ENCODE data around the gene LDLRAD4.

Gene LDLRAD4

GRCh38 chr18:13574355-13574754 is 355.8 kb downstream of the LDLRAD4 start:
- no peak for DNase-seq (ENCODE audit: low read depth)

GRCh38 chr18:13574761-13575160 is 356.2 kb downstream of the LDLRAD4 start:
- no peak for DNase-seq (ENCODE audit: low read depth)

DNA sequence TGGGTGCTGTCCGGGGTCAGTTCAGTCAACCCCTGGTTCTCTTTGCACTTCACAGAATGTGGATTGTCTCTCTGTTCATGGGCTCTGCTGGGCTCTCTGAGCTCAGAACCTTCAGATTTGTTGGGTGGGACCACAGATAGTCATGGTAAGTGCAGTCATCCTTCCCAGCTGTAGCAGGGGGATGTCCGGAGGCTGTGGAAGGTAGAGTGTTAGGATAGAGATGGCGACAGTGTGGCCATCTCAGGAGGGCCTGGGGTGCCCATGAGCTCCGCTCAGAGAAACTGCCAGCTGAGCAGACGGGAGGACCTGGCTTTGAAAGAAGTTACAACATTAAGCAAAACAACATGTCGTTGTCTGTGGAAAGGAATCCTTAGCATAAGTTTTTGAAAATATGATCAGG is 358.0 kb downstream of the LDLRAD4 start:
- no peak for DNase-seq (ENCODE audit: low read depth)

DNA sequence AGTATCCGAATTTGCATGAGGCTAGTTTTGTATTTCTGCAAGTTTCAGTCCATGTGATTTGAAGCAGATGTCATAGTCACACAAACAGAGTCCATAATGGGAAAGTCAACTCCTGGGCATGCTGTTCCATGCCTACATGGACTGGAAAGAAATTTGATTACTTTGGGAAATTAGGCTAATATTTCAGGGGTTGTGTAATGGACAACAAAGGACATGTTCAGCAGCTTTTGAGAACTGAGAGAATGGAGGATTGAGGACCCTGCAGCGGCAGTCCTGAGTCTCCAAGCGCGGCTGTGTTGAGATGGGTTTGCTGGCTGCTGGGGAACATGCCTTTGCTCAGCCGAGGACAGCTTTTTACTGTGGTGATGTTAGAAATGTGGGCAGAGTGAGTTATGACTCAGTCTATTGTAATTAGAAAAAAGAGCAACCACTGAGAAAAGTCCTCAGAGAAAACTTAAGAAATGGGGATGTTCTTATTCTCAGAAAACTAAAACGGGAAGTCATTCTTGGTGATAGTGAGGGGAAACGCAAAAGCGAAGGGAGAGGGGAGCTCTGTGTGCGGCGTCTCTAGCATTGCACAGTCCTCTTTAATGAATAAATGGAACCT is 358.6 kb downstream of the LDLRAD4 start:
- DNase-seq (ENCODE audit: low read depth), result no peak

GRCh38 chr18:13577781-13578180 is 359.2 kb downstream of the LDLRAD4 start:
- DNase-seq (ENCODE audit: low read depth), result no peak

- DNase-seq (ENCODE audit: low read depth), result no peak
These were observed 359.8 kb downstream of the LDLRAD4 start for GRCh38 chr18:13578400-13578799.

DNA sequence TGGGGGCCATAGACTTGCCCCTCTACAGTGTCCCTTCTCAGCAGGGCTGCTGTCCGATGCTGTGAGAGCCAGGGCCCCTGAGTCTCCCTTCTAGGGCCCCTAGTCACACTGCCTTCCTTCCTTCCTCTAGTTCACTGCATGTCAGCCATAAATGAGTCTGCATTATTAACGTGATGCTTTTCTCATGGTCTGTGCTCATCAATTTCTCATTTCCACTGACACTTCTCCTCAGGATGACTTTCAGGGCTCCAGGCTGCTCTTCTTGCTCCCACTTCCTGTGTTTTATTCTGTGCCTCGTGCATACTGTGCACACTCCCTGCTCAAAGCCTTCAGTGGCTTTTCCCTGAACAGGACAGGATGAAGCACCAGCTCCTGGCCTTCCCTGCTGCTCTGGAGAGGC is 361.3 kb downstream of the LDLRAD4 start:
- no peak for DNase-seq (ENCODE audit: low read depth)

DNA sequence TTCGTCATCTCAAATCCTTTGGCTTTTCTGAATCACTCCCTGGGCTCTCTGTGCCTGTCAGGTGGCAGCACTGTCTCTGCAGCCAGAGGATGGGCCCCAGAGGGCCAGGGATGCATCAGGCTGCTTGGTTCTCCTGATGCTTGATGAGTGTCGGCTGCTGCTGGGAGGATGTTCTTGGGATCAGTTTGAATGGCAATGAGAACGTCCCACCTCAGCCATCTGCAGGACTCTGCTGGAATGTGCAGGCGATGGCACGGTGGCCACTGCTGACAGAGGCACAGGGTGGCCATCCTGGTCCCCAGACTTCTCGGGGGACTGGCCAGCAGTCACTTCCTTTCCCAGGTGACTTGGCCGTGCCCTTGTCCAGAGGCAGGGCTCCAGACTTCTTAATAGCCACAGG is 361.8 kb downstream of the LDLRAD4 start:
- no peak for DNase-seq (ENCODE audit: low read depth)

GRCh38 chr18:13580991-13581390 is 362.4 kb downstream of the LDLRAD4 start:
- DNase-seq (ENCODE audit: low read depth), result no peak

DNA sequence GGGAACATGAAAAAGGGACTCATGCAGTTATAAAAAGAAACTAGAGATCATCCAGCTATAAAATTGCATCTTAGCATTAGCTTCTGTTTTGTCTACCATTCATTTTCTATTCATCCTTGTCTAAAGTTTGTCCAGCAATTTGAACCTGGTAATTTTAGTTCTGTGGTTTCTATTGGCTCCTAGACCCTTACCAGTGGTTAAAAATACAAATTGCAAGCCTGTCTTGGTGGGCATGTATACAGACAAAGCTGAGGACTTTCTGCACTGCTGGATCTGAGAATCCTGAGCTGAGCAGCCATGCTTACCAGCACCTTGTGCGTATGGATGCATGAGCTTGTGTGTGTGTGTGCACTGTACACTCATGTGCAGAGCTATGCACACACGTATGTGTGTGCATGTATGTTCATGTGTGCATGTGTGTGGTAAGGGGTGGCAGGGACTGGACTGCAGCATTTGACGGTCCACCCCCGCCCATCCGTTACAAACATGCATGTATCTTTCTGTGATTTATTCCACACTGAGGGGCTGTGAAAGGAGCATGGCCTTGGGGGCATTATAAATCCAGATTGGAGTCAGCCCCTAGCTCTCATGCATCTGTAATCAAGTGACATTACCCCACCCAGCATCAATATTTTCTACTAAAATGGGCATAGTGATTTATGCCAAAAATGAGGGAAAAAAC is 363.1 kb downstream of the LDLRAD4 start:
- DNase-seq (ENCODE audit: low read depth), result no peak

DNA sequence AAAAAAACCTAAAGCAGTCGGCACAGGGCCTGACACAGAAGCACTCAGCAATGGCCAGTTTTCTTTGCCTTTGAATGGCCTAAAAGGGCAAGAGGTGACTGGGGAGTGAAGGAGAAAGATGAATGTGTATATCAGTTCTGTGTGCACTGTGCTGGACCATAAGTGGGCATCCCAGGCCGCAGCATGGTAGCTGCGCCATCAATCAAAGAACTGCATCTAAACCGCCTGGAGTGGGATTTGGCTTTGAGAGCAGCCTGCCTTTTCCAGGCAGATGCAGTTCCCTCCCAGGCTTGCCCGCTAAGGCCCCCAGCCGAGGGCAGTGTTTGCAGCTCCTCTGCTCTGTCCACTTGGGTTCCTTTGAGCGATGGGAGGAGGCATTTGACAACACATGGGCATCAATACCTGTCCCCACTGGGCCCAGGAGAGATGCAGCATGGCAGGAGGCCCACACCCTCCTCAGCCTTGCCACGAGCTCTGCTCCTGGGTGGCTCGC is 363.7 kb downstream of the LDLRAD4 start:
- no peak for DNase-seq (ENCODE audit: low read depth)

- DNase-seq (ENCODE audit: low read depth), result no peak
These were observed 365.3 kb downstream of the LDLRAD4 start for GRCh38 chr18:13583576-13584550.

GRCh38 chr18:13584825-13585224 is 366.3 kb downstream of the LDLRAD4 start:
- DNase-seq (ENCODE audit: low read depth), result no peak

DNA sequence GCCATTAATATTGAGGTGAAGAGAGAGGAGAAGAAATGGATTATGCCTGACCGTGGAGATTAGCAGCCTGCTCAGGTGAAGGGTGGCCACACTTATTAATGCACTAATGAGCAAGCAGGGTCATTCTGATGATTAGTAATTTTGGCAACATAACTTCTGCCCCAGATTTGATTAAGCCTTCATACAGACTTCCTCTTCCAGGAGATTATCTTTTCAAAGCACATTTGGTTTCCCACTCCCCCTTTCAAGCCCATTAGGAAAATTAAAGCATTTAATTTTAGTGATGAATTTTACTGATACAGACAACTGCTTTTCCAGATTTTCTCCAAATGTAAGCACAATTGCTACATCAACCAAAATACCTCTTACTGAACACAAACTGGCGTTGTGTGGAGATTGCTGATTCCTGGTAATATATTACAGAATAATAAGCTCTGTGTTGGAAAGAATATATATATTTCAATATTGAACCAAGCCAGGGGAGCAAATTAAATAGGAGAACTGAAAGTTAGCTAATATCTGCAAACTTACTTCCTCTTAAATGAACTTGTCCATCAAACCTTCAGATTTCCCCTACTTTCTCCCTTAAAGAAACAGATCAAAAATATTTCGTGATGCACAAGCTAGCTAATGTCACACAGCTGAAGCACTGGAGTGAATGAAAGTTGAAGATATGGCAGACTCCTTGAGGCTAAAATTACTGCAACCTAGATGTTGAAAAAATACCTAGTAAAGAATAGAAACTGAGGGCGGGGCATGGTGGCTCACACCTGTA is 367.0 kb downstream of the LDLRAD4 start:
- DNase-seq (ENCODE audit: low read depth), result no peak

DNA sequence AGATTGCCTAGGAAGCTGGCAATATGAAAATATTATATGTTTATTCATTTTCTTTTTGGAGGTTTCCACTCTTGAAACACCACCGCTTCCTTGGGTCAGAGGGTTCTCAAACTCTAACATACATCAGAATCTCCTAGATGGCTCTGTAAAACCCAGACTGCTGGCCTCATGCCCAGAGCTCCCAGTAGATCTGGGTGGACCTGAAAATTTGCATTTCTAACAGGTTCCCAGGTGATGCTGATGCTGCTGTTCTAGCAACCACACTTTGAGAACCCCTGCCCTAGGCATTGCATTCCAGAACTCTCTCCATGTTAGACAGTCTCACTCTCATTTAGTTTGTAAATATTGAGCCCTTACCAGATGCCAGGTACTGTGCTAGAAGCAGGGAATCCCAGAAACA is 368.4 kb downstream of the LDLRAD4 start:
- no peak for DNase-seq (ENCODE audit: low read depth)

DNA sequence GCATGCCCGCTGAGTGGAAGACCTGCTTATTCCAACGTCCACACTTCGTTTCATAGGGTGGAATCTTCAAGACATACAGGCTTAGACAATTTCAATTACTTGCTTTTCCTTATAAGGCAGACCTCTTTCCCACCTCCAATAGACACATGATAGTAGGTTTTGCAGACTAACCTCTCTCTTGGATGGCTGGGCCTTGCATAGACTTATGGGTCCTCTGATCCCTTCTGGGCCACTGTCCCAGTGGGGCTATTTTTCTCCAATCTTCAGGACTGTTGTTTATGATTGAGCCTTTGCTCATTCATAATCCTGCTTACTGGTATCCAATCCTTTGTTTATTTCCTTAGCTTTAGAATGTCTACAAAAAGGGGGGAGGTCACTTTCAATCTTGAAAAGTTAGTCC is 368.9 kb downstream of the LDLRAD4 start:
- DNase-seq (ENCODE audit: low read depth), result no peak

GRCh38 chr18:13587937-13588336 is 369.4 kb downstream of the LDLRAD4 start:
- DNase-seq (ENCODE audit: low read depth), result no peak

GRCh38 chr18:13589316-13589715 is 370.8 kb downstream of the LDLRAD4 start:
- DNase-seq (ENCODE audit: low read depth), result no peak

DNA sequence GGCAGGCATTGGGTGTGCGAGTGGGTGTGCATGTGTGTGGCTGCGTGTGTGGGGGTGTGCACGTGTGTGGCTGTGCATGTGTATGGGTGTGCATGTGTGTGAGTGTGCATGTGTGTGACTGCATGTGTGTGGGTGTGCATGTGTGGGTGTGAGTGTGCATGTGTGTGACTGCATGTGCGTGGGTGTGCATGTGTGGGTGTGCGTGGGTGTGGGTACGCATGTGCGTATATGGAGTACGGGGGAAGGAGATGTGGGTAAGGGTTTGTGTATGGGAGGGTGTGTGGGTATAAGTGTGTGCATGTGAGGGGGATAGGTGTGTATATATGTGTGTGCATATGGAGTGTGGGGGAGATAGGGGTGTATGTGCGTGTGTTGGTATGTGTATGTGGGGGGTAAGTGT is 371.4 kb downstream of the LDLRAD4 start:
- DNase-seq (ENCODE audit: low read depth), result no peak

- DNase-seq (ENCODE audit: low read depth), result no peak
These were observed 373.7 kb downstream of the LDLRAD4 start for GRCh38 chr18:13592246-13592645.

GRCh38 chr18:13594551-13594950 is 376.0 kb downstream of the LDLRAD4 start:
- no peak for DNase-seq (ENCODE audit: low read depth)

DNA sequence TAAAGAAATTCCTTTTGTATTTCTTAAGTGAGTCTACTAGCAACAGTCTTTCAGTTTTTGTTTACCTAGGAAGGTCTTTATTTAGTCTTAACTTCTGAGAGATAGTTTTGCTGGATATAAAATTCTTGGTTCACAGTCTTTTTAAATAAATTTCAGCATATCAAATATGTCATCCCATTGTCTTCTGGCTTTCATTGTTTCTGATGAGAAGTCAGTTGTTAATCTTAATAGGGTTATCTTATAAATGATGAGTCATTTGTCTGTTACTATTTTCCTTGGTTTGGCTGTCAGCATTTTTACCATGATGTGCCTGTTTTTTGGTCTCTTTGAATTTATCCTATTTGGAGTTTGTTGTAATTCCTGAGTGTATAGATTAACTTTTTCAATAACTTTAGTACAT is 378.5 kb downstream of the LDLRAD4 start:
- DNase-seq (ENCODE audit: low read depth), result no peak

All from activated gamma-delta T cell treated with anti-CD3 and anti-CD28 coated beads, Interleukin-2, amount 50 U/mL, for 16 hours (primary cell).